ENCODE measurements around the gene NEU1. TPM values are rescaled to one million over a fixed set of nuclear protein-coding genes. Genes with fewer than 3 reads are reported as not detected.
"Not testable (repeated sequence)": the region's sequence is repeated elsewhere in the genome, so short reads cannot be mapped to it uniquely, and the experiment has no call there.

The NEU1 gene
- polyA plus RNA-seq (ENCODE audit: insufficient read length in 4 of 4) = 10 to 100 TPM; 72.1 to 78.2 (median 75.1) TPM

GRCh38 chr6:31862344-31863235, at the start of gene NEU1:
TSS of gene NEU1 (minus strand) at chr6:31862821. CDS start at chr6:31862776, 45 bp downstream.
- DNase-seq (ENCODE audit: low read depth in 4 of 4, low spot score in 2 of 4) = peak; percentile 95 to 99 (median 97)

- no peak for DNase-seq (ENCODE audit: low read depth in 4 of 4, low spot score in 2 of 4)
Measured at GRCh38 chr6:31911826-31912585, 49.4 kb upstream of the NEU1 start.

GRCh38 chr6:31909298-31909697, 46.7 kb upstream of the NEU1 start:
- not testable (repeated sequence) for DNase-seq (ENCODE audit: low read depth in 4 of 4, low spot score in 2 of 4)

- no peak for DNase-seq (ENCODE audit: low read depth in 4 of 4, low spot score in 2 of 4)
Measured at GRCh38 chr6:31908791-31909190, 46.2 kb upstream of the NEU1 start.

- not testable (repeated sequence) for DNase-seq (ENCODE audit: low read depth in 4 of 4, low spot score in 2 of 4)
Measured at GRCh38 chr6:31908255-31908654, 45.6 kb upstream of the NEU1 start.

GRCh38 chr6:31907158-31907813, 44.7 kb upstream of the NEU1 start:
- DNase-seq (ENCODE audit: low read depth in 4 of 4, low spot score in 2 of 4) = no peak

GRCh38 chr6:31906727-31907126, 44.1 kb upstream of the NEU1 start:
- DNase-seq (ENCODE audit: low read depth in 4 of 4, low spot score in 2 of 4) = not testable (repeated sequence)

- no peak for DNase-seq (ENCODE audit: low read depth in 4 of 4, low spot score in 2 of 4)
Measured at GRCh38 chr6:31906122-31906521, 43.5 kb upstream of the NEU1 start.

- DNase-seq (ENCODE audit: low read depth in 4 of 4, low spot score in 2 of 4) = no peak
Measured at GRCh38 chr6:31905041-31905440, 42.4 kb upstream of the NEU1 start.

- no peak for DNase-seq (ENCODE audit: low read depth in 4 of 4, low spot score in 2 of 4)
Measured at GRCh38 chr6:31903957-31904356, 41.3 kb upstream of the NEU1 start.

GRCh38 chr6:31901953-31902643, 39.5 kb upstream of the NEU1 start, which contains the start of gene ZBTB12:
TSS of gene ZBTB12 (minus strand) at chr6:31902086. CDS start at chr6:31901305, 781 bp downstream.
- DNase-seq (ENCODE audit: low read depth in 4 of 4, low spot score in 2 of 4) = peak; percentile 93 to 98 (median 96)

GRCh38 chr6:31901415-31901952, 38.9 kb upstream of the NEU1 start:
- no peak for DNase-seq (ENCODE audit: low read depth in 4 of 4, low spot score in 2 of 4)

GRCh38 chr6:31900917-31901414, 38.3 kb upstream of the NEU1 start:
- DNase-seq (ENCODE audit: low read depth in 4 of 4, low spot score in 2 of 4) = no peak

GRCh38 chr6:31899882-31900722, 37.5 kb upstream of the NEU1 start:
- no peak for DNase-seq (ENCODE audit: low read depth in 4 of 4, low spot score in 2 of 4)

GRCh38 chr6:31899215-31899614, 36.6 kb upstream of the NEU1 start:
- no peak for DNase-seq (ENCODE audit: low read depth in 4 of 4, low spot score in 2 of 4)

- no peak for DNase-seq (ENCODE audit: low read depth in 4 of 4, low spot score in 2 of 4)
Measured at GRCh38 chr6:31898383-31899011, 35.9 kb upstream of the NEU1 start.

- DNase-seq (ENCODE audit: low read depth in 4 of 4, low spot score in 2 of 4) = peak in 3 of 4 donors; percentile 63 to 79 (median 75)
Measured at GRCh38 chr6:31897612-31898382, 35.2 kb upstream of the NEU1 start, which contains the start of gene EHMT2. TSS of gene EHMT2 (minus strand) at chr6:31897698. CDS start at chr6:31897677, 21 bp downstream.

Data from left renal cortex interstitium (tissue), 4 donors.